ENCODE results near the gene CHFR. TPM values are rescaled to one million over a fixed set of nuclear protein-coding genes. Genes with fewer than 3 reads are reported as not detected.
A peak's percentile ranks its signal among the peaks of the same experiment; 100 is the strongest.
"Not testable (repeated sequence)": the region's sequence is repeated elsewhere in the genome, so short reads cannot be mapped to it uniquely, and the experiment has no call there.

CHFR gene
- total RNA-seq, 1 experiment from 2014 or later: 53.3 TPM

GRCh38 chr12:132856581-132856980, 30.8 kb downstream of the CHFR start:
- Histone ChIP-seq H3K9ac (ENCODE audit: extremely low read depth, insufficient read length, low read length) (no peak overlapping the region), H2BK12ac (ENCODE audit: insufficient read length, low read depth, low read length) (no peak overlapping the region), H4K8ac (replicated peaks; ENCODE audit: insufficient read length, low read depth, low read length) (no peak overlapping the region), H4K5ac (ENCODE audit: insufficient read length, low read depth, low read length) (no peak overlapping the region), H3K79me2 (ENCODE audit: insufficient read depth, low read length) (no peaks in the 10 kb centered on the region), H3K79me1 (ENCODE audit: insufficient read depth, low read depth, low read length, poor library complexity, severe bottlenecking) (no peaks in the 10 kb centered on the region), H3K14ac (ENCODE audit: insufficient read depth, low read length) (no peak overlapping the region), H2BK120ac (ENCODE audit: low read depth, low read length, poor library complexity, severe bottlenecking) (no peak overlapping the region), H2BK20ac (ENCODE audit: low read depth, low read length, poor library complexity, severe bottlenecking) (no peak overlapping the region), H3K4me2 (ENCODE audit: insufficient read depth, insufficient read length, low read length) (no peak overlapping the region), H2BK15ac (ENCODE audit: low read depth, low read length) (no peak overlapping the region), H3K18ac (ENCODE audit: insufficient read length, low read depth, low read length) (no peak overlapping the region), H4K20me1 (ENCODE audit: control insufficient read depth, insufficient read depth, insufficient read length) (no peaks in the 10 kb centered on the region), H2AK5ac (ENCODE audit: insufficient read length, low read length) (no peak overlapping the region), H3T11ph (ENCODE audit: low read length) (no peak overlapping the region), H3K27ac (ENCODE audit: insufficient read length, low read depth, low read length) (no peak overlapping the region), H2AFZ (ENCODE audit: low read length) (no peak overlapping the region), H3K4me1 (ENCODE audit: insufficient read depth, low read length) (no peaks in the 10 kb centered on the region), H3K56ac (ENCODE audit: insufficient read length, low read depth, low read length) (no peak overlapping the region), H3K23ac (ENCODE audit: insufficient read length, low read depth, low read length) (no peak overlapping the region), H3K23me2 (ENCODE audit: insufficient read length, low read depth, low read length, poor library complexity, severe bottlenecking) (no peaks in the 10 kb centered on the region), H3K27me3 (ENCODE audit: insufficient read depth, low read length) (no peaks in the 10 kb centered on the region), H2BK5ac (ENCODE audit: insufficient read length, low read length) (no peak overlapping the region), H4K91ac (ENCODE audit: insufficient read length, low read depth, low read length) (no peak overlapping the region), H3K4ac (ENCODE audit: low read depth, low read length) (no peak overlapping the region), H3K9me3 (ENCODE audit: control insufficient read depth, low read depth, low read length) (no peaks in the 10 kb centered on the region)
- no peak for DNase-seq
- no peaks in the 10 kb centered on the region for H3K9me3 Mint-ChIP-seq
- H3K27ac Mint-ChIP-seq: peak overlapping the region in 1 of 3 experiments; percentile 57; a peak in 1 of 7 replicates
- no peaks in the 10 kb centered on the region for H3K4me1 Mint-ChIP-seq
- H3K4me3 Mint-ChIP-seq: no peak overlapping the region
- no peak for TF ChIP-seq CTCF (conservative IDR thresholded peaks at IDR 0.05)
- WGBS (ENCODE audit: extremely low coverage, insufficient read length, low lambda C conversion rate): no CpG with 5 or more reads among the region's 17 CpGs
- peaks cover 41 to 77% (median 58%) of the 10 kb centered on the region in 3 experiments for H3K36me3 Mint-ChIP-seq (ENCODE audit: insufficient read depth in 1 of 3, low read depth in 3 of 3)
- H3K27me3 Mint-ChIP-seq (ENCODE audit: low read depth): no peaks in the 10 kb centered on the region

GRCh38 chr12:132855211-132855610, 32.2 kb downstream of the CHFR start:
- H2BK5ac ChIP-seq (ENCODE audit: insufficient read length, low read length); H3K18ac ChIP-seq (ENCODE audit: insufficient read length, low read depth, low read length); H4K20me1 ChIP-seq (ENCODE audit: control insufficient read depth, insufficient read depth, insufficient read length); H3K4me3 Mint-ChIP-seq; H3K27me3 Mint-ChIP-seq (ENCODE audit: low read depth); H3K4ac ChIP-seq (ENCODE audit: low read depth, low read length); H2BK20ac ChIP-seq (ENCODE audit: low read depth, low read length, poor library complexity, severe bottlenecking); H2AK5ac ChIP-seq (ENCODE audit: insufficient read length, low read length); H3K27ac ChIP-seq (ENCODE audit: insufficient read length, low read depth, low read length); DNase-seq; H3K14ac ChIP-seq (ENCODE audit: insufficient read depth, low read length); H3K9me3 ChIP-seq (ENCODE audit: control insufficient read depth, low read depth, low read length); H4K91ac ChIP-seq (ENCODE audit: insufficient read length, low read depth, low read length); H3K56ac ChIP-seq (ENCODE audit: insufficient read length, low read depth, low read length); H2AFZ ChIP-seq (ENCODE audit: low read length); H4K8ac ChIP-seq (replicated peaks; ENCODE audit: insufficient read length, low read depth, low read length); H3K79me2 ChIP-seq (ENCODE audit: insufficient read depth, low read length); H3K23ac ChIP-seq (ENCODE audit: insufficient read length, low read depth, low read length); H3K4me1 Mint-ChIP-seq; H3K27me3 ChIP-seq (ENCODE audit: insufficient read depth, low read length); H3K79me1 ChIP-seq (ENCODE audit: insufficient read depth, low read depth, low read length, poor library complexity, severe bottlenecking); H3T11ph ChIP-seq (ENCODE audit: low read length); H3K27ac Mint-ChIP-seq; H3K9me3 Mint-ChIP-seq; H2BK15ac ChIP-seq (ENCODE audit: low read depth, low read length); H4K5ac ChIP-seq (ENCODE audit: insufficient read length, low read depth, low read length); H2BK12ac ChIP-seq (ENCODE audit: insufficient read length, low read depth, low read length); H2BK120ac ChIP-seq (ENCODE audit: low read depth, low read length, poor library complexity, severe bottlenecking); H3K9ac ChIP-seq (ENCODE audit: extremely low read depth, insufficient read length, low read length); H3K4me2 ChIP-seq (ENCODE audit: insufficient read depth, insufficient read length, low read length); H3K4me1 ChIP-seq (ENCODE audit: insufficient read depth, low read length); H3K23me2 ChIP-seq (ENCODE audit: insufficient read length, low read depth, low read length, poor library complexity, severe bottlenecking): not testable (repeated sequence)
- H3K36me3 Mint-ChIP-seq (ENCODE audit: insufficient read depth in 1 of 3, low read depth in 3 of 3): peaks cover 40 to 76% (median 61%) of the 10 kb centered on the region in 3 experiments
- no CpG with 5 or more reads among the region's 14 CpGs for WGBS (ENCODE audit: extremely low coverage, insufficient read length, low lambda C conversion rate)

Data from H9 (cell line).